ENCODE results near the gene ZNF536.

- TF ChIP-seq CTCF (IDR thresholded peaks at IDR 0.05) (no peak), POLR2A (IDR thresholded peaks at IDR 0.05) (no peak)
These were observed 49.4 kb upstream of the ZNF536 start for GRCh38 chr19:30322641-30323320.

Data from ovary (tissue), 3 donors.